H9 (cell line): ENCODE data around the gene PLAA. TPM values are rescaled to one million over a fixed set of nuclear protein-coding genes. Genes with fewer than 3 reads are reported as not detected.

Source experiments
- DNase-seq: peaks from one replicate; pipeline ENCODE4 v3.0.0-alpha.2; 2017
- H2AFZ ChIP-seq: one replicate; pipeline ENCODE4 v1.6.1; 2013; ENCODE audit warnings: mild to moderate bottlenecking, low read length, control low read depth, moderate library complexity
- H2AK5ac ChIP-seq: 2 replicates; pipeline ENCODE4 v1.6.1; 2013; ENCODE audit warnings: low read length, control low read depth, mixed read lengths; ENCODE audit not compliant: insufficient read length
- H2BK120ac ChIP-seq: one replicate; pipeline ENCODE4 v1.6.1; 2013; ENCODE audit warnings: low read depth, mild to moderate bottlenecking, low read length, control low read depth, inconsistent platforms; ENCODE audit not compliant: poor library complexity, severe bottlenecking
- H2BK12ac ChIP-seq: 2 replicates; pipeline ENCODE4 v1.6.1; 2013; ENCODE audit warnings: low read length, control low read depth, mixed read lengths, low read depth; ENCODE audit not compliant: insufficient read length
- H2BK15ac ChIP-seq: 2 replicates; pipeline ENCODE4 v1.6.1; 2013; ENCODE audit warnings: low read depth, low read length, control low read depth
- H2BK20ac ChIP-seq: one replicate; pipeline ENCODE4 v1.6.1; 2013; ENCODE audit warnings: low read depth, mild to moderate bottlenecking, low read length, control low read depth, inconsistent platforms; ENCODE audit not compliant: poor library complexity, severe bottlenecking
- H2BK5ac ChIP-seq: 2 replicates; pipeline ENCODE4 v1.6.1; 2013; ENCODE audit warnings: low read length, control low read depth, mixed read lengths; ENCODE audit not compliant: insufficient read length
- H3K14ac ChIP-seq: 2 replicates; pipeline ENCODE4 v1.6.1; 2013; ENCODE audit warnings: low read length, control low read depth; ENCODE audit not compliant: insufficient read depth
- H3K18ac ChIP-seq: 2 replicates; pipeline ENCODE4 v1.6.1; 2013; ENCODE audit warnings: low read depth, mild to moderate bottlenecking, mixed read lengths, low read length, control low read depth; ENCODE audit not compliant: insufficient read length
- H3K23ac ChIP-seq: 2 replicates; pipeline ENCODE4 v1.6.1; 2013; ENCODE audit warnings: low read length, control low read depth, mixed read lengths, low read depth; ENCODE audit not compliant: insufficient read length
- H3K23me2 ChIP-seq: 2 replicates; pipeline ENCODE4 v1.6.1; 2013; ENCODE audit warnings: low read depth, mild to moderate bottlenecking, mixed read lengths, low read length, control low read depth; ENCODE audit not compliant: insufficient read length, poor library complexity, severe bottlenecking
- H3K27ac ChIP-seq: 2 replicates; pipeline ENCODE4 v1.5.1; 2013; ENCODE audit warnings: low read length, control low read depth, mixed read lengths, low read depth; ENCODE audit not compliant: insufficient read length
- H3K27me3 ChIP-seq: 2 replicates; pipeline ENCODE4 v1.6.1; 2013; ENCODE audit warnings: low read length, control low read depth, inconsistent platforms; ENCODE audit not compliant: insufficient read depth
- H3K4ac ChIP-seq: 2 replicates; pipeline ENCODE4 v1.6.1; 2013; ENCODE audit warnings: low read depth, mild to moderate bottlenecking, control low read depth, inconsistent platforms, low read length, moderate library complexity
- H3K4me1 ChIP-seq: 2 replicates; pipeline ENCODE4 v1.6.1; 2013; ENCODE audit warnings: low read length, control low read depth, inconsistent platforms; ENCODE audit not compliant: insufficient read depth
- H3K4me2 ChIP-seq: 2 replicates; pipeline ENCODE4 v1.6.1; 2013; ENCODE audit warnings: low read length, control low read depth, mixed read lengths; ENCODE audit not compliant: insufficient read length, insufficient read depth
- H3K56ac ChIP-seq: 2 replicates; pipeline ENCODE4 v1.6.1; 2013; ENCODE audit warnings: low read depth, mild to moderate bottlenecking, mixed read lengths, low read length, control low read depth; ENCODE audit not compliant: insufficient read length
- H3K79me1 ChIP-seq: 2 replicates; pipeline ENCODE4 v1.6.1; 2013; ENCODE audit warnings: low read depth, mild to moderate bottlenecking, moderate library complexity, low read length, control low read depth, inconsistent platforms; ENCODE audit not compliant: insufficient read depth, poor library complexity, severe bottlenecking
- H3K79me2 ChIP-seq: 2 replicates; pipeline ENCODE4 v1.6.1; 2013; ENCODE audit warnings: low read length, control low read depth, inconsistent platforms; ENCODE audit not compliant: insufficient read depth
- H3K9ac ChIP-seq: 2 replicates; pipeline ENCODE4 v1.6.1; 2013; ENCODE audit warnings: low read length, control low read depth, mixed read lengths; ENCODE audit not compliant: insufficient read length; ENCODE audit errors: extremely low read depth
- H3K9me3 ChIP-seq: one replicate; pipeline ENCODE4 v1.6.1; 2013; ENCODE audit warnings: low read depth, low read length, inconsistent platforms; ENCODE audit not compliant: control insufficient read depth
- H3T11ph ChIP-seq: one replicate; pipeline ENCODE4 v1.6.1; 2013; ENCODE audit warnings: mild to moderate bottlenecking, low read length, control low read depth, inconsistent platforms
- H4K20me1 ChIP-seq: one replicate; pipeline ENCODE4 v1.6.1; 2013; ENCODE audit not compliant: control insufficient read depth, insufficient read length, insufficient read depth
- H4K5ac ChIP-seq: 2 replicates; pipeline ENCODE4 v1.6.1; 2013; ENCODE audit warnings: low read depth, mild to moderate bottlenecking, mixed read lengths, low read length, control low read depth; ENCODE audit not compliant: insufficient read length
- H4K8ac ChIP-seq: replicated peaks from 2 replicates; pipeline ENCODE4 v1.6.1; 2013; ENCODE audit warnings: low read length, control low read depth, mixed read lengths, low read depth; ENCODE audit not compliant: insufficient read length
- H4K91ac ChIP-seq: 2 replicates; pipeline ENCODE4 v1.6.1; 2013; ENCODE audit warnings: low read depth, mild to moderate bottlenecking, moderate library complexity, mixed read lengths, low read length, control low read depth; ENCODE audit not compliant: insufficient read length
- H3K27ac Mint-ChIP-seq, 3 experiments: 2 replicates in 2 of 3; 3 replicates in 1 of 3; pipeline ENCODE4 v1.8.0; 2020 to 2021; ENCODE audit warnings: mixed read lengths in 3 of 3, mild to moderate bottlenecking in 1 of 3, moderate library complexity in 1 of 3
- H3K27me3 Mint-ChIP-seq: 2 replicates; pipeline ENCODE4 v1.8.0; 2021; ENCODE audit warnings: low read depth, mild to moderate bottlenecking, moderate library complexity, mixed read lengths
- H3K36me3 Mint-ChIP-seq, 3 experiments: 2 replicates in 2 of 3; 3 replicates in 1 of 3; pipeline ENCODE4 v1.8.0; 2020 to 2021; ENCODE audit warnings: low read depth in 3 of 3, mixed read lengths in 3 of 3; ENCODE audit not compliant: insufficient read depth in 1 of 3
- H3K4me1 Mint-ChIP-seq, 2 experiments: 2 replicates each; pipeline ENCODE4 v1.8.0; 2020; ENCODE audit warnings: mixed read lengths in 2 of 2
- H3K4me3 Mint-ChIP-seq, 2 experiments: 2 replicates in 1 of 2; 3 replicates in 1 of 2; pipeline ENCODE4 v1.8.0; 2020 to 2021; ENCODE audit warnings: mild to moderate bottlenecking in 2 of 2, mixed read lengths in 2 of 2, moderate library complexity in 1 of 2
- H3K9me3 Mint-ChIP-seq, 2 experiments: 2 replicates in 1 of 2; 3 replicates in 1 of 2; pipeline ENCODE4 v1.8.0; 2020; ENCODE audit warnings: mild to moderate bottlenecking in 2 of 2, mixed read lengths in 2 of 2, moderate library complexity in 1 of 2
- WGBS: extraction: QIAGEN DNeasy Blood & Tissue Kit; methylation state at CpG from one replicate; pipeline ENCODE4 v1.1.7; 2013; ENCODE audit warnings: missing lambda C conversion rate, low lambda C conversion rate, mixed read lengths; ENCODE audit not compliant: insufficient read length; ENCODE audit errors: extremely low coverage; 5-methylcytosine and 5-hydroxymethylcytosine counted together
- total RNA-seq: library from RNA; stranded (reverse); gene quantifications from 2 replicates; pipeline ENCODE4 v1.2.1, GENCODE V29; 2021
- TF ChIP-seq, protein P1 (sequence below): fragments of 200-600 bp; sonication (generic); conservative IDR thresholded peaks from 3 replicates; pipeline ENCODE4 v1.8.0; 2021; ENCODE audit warnings: antibody characterized with exemption, mild to moderate bottlenecking

The PLAA gene
- total RNA-seq, 1 experiment from 2014 or later, result 65.0 TPM

DNA sequence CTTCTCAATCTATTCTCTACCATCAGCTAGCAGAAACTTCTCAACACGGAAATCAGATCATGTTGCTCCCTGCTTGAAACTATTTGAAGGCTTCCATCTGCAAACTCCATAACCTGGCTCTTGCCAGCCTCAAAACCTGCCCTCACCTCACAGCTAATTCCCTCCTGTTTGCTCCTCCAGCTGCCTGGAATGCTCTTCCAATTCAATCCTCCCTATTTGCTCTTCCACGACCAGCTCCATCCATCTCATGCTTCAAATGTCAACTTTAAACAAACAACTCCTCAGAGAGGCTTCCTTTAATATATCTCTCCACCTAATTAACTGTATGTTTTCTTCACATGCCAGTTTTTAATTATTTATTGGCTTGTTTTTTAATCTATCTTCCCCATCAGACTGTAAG is 1.5 kb downstream of the PLAA start:
- WGBS, result no CpG with 5 or more reads among the region's 2 CpGs
- Histone ChIP-seq H2BK20ac (no peak overlapping the region), H3K4me2 (peak overlapping the region; percentile 98), H3K27ac (no peak overlapping the region), H3K27me3 (no peaks in the 10 kb centered on the region), H4K91ac (no peak overlapping the region), H2BK120ac (no peak overlapping the region), H2AFZ (no peak overlapping the region), H3K4me1 (no peaks in the 10 kb centered on the region), H2BK15ac (no peak overlapping the region), H3K23ac (no peak overlapping the region), H3K56ac (no peak overlapping the region), H3K9me3 (no peaks in the 10 kb centered on the region), H3K18ac (no peak overlapping the region), H4K5ac (no peak overlapping the region), H3K79me1 (no peaks in the 10 kb centered on the region), H2BK5ac (no peak overlapping the region), H4K20me1 (no peaks in the 10 kb centered on the region), H2BK12ac (no peak overlapping the region), H3K9ac (peak overlapping the region; percentile 97), H3K79me2 (peaks cover 45% of the 10 kb centered on the region), H2AK5ac (no peak overlapping the region), H3K23me2 (peaks cover 8% of the 10 kb centered on the region), H3K4ac (no peak overlapping the region), H3T11ph (no peak overlapping the region), H4K8ac (no peak overlapping the region), H3K14ac (no peak overlapping the region)
- no peaks in the 10 kb centered on the region for H3K9me3 Mint-ChIP-seq
- H3K4me3 Mint-ChIP-seq, result peak overlapping the region; percentile 88 to 95
- H3K27ac Mint-ChIP-seq, result peak overlapping the region in 2 of 3 experiments; percentile 57 to 100; a peak in 3 of 7 replicates
- DNase-seq, result no peak
- H3K27me3 Mint-ChIP-seq, result no peaks in the 10 kb centered on the region
- TF ChIP-seq, protein P1, sequence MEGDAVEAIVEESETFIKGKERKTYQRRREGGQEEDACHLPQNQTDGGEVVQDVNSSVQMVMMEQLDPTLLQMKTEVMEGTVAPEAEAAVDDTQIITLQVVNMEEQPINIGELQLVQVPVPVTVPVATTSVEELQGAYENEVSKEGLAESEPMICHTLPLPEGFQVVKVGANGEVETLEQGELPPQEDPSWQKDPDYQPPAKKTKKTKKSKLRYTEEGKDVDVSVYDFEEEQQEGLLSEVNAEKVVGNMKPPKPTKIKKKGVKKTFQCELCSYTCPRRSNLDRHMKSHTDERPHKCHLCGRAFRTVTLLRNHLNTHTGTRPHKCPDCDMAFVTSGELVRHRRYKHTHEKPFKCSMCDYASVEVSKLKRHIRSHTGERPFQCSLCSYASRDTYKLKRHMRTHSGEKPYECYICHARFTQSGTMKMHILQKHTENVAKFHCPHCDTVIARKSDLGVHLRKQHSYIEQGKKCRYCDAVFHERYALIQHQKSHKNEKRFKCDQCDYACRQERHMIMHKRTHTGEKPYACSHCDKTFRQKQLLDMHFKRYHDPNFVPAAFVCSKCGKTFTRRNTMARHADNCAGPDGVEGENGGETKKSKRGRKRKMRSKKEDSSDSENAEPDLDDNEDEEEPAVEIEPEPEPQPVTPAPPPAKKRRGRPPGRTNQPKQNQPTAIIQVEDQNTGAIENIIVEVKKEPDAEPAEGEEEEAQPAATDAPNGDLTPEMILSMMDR, result no peak
- peaks cover 21 to 27% of the 10 kb centered on the region in 2 experiments for H3K4me1 Mint-ChIP-seq
- peaks cover 5 to 15% (median 7%) of the 10 kb centered on the region in 3 experiments; a peak in 4 of 7 replicates for H3K36me3 Mint-ChIP-seq
